ENCODE measurements around the gene RAMAC.

Gene RAMAC

DNA sequence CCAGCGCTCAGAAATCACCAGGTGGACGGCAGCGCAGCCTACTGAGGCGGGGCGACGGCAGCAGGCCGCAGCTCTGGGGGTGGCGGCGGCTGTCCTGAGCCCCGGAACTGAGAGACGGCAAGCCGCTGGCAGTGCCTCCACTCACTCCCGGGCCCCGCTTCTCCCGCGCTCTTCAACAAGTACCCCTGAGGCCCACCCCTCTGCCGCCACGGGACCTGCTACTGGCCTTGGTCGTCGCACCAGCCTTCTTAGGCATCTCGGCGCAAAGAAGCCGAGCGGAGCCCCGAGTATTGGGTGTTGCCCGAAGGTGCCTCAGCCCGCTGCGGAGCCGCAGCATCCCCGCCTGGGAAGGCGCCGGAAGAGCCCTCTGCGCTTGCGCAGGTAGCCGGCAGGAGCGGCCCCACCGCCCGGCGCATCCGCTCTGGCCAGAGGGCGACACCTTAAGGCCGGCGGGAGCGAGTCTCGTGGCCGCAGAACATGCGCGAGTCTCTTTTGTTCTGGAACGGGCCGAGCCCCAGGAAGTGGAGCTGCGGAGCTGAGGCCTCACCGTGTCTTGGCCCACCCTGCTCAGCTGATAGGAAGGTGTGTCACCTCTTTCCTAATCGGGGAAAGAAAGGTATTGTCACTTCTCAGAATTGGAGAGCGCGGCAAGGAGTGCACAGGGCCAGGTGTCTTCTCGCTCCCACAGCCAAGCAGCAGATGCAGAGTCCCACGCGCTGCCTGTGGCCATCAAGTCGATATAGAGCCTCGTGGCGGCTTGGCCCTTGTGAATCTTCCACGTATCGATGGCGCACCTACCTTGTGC lies 25.5 kb downstream of the RAMAC start, which contains the start of gene C15orf40:
TSS of gene C15orf40 (minus strand) at position 369 of the 805 bp plus-strand sequence. CDS start at position 337, 32 bp downstream.
- DNase-seq (ENCODE audit: low spot score), result peak; percentile 95
- TF ChIP-seq, protein P1, sequence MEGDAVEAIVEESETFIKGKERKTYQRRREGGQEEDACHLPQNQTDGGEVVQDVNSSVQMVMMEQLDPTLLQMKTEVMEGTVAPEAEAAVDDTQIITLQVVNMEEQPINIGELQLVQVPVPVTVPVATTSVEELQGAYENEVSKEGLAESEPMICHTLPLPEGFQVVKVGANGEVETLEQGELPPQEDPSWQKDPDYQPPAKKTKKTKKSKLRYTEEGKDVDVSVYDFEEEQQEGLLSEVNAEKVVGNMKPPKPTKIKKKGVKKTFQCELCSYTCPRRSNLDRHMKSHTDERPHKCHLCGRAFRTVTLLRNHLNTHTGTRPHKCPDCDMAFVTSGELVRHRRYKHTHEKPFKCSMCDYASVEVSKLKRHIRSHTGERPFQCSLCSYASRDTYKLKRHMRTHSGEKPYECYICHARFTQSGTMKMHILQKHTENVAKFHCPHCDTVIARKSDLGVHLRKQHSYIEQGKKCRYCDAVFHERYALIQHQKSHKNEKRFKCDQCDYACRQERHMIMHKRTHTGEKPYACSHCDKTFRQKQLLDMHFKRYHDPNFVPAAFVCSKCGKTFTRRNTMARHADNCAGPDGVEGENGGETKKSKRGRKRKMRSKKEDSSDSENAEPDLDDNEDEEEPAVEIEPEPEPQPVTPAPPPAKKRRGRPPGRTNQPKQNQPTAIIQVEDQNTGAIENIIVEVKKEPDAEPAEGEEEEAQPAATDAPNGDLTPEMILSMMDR (IDR thresholded peaks at IDR 0.05; ENCODE audit: borderline replicate concordance, control extremely low read depth, extremely low read depth, insufficient read depth, missing control alignments), result peak; percentile 90
- in situ Hi-C loops (cut with MboI; ENCODE audit: low sequenced_read_pairs, unreplicated experiment), result no loop called here

DNA sequence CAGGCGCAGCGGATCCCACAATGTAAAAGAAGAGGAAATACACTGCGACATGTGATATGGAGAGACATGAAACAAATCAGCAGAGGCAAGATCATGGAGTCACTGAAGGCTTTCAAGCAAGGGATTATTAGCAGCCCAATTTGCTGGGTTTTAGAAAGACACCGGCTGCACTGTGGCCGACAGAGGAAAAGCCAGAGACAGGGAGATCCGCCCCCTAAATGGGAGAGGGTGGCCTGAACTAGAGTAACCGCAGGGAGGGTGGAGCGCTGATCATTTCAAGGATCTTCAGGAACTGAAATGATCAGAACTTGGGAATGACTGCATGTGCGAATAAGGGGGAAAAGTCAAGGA lies 26.0 kb downstream of the RAMAC start:
- TF ChIP-seq, protein P1 (IDR thresholded peaks at IDR 0.05; ENCODE audit: borderline replicate concordance, control extremely low read depth, extremely low read depth, insufficient read depth, missing control alignments), result no peak
- no peak for DNase-seq (ENCODE audit: low spot score)
- in situ Hi-C loops (cut with MboI; ENCODE audit: low sequenced_read_pairs, unreplicated experiment), result no loop called here

DNA sequence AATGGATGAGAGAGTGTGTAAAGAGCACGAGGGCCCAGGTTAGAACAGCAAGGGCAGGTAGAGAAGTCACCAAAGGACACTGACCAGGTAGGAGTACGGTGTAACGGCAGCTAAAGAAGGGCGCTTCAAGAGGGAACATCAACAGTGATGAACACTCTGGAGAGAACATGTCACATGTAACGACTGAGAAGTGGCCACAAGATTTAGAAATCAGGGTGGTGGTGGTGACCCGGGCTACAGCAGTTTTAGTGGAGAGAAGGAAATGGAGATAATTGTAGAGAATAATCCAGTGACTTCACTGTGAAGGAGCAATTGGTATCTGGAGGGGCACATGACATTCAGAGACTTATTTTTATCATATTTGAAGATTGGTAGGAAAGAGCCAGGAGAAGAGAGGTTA lies 26.6 kb downstream of the RAMAC start:
- DNase-seq (ENCODE audit: low spot score), result no peak
- TF ChIP-seq, protein P1 (IDR thresholded peaks at IDR 0.05; ENCODE audit: borderline replicate concordance, control extremely low read depth, extremely low read depth, insufficient read depth, missing control alignments), result no peak
- in situ Hi-C loops (cut with MboI; ENCODE audit: low sequenced_read_pairs, unreplicated experiment), result no loop called here

DNA sequence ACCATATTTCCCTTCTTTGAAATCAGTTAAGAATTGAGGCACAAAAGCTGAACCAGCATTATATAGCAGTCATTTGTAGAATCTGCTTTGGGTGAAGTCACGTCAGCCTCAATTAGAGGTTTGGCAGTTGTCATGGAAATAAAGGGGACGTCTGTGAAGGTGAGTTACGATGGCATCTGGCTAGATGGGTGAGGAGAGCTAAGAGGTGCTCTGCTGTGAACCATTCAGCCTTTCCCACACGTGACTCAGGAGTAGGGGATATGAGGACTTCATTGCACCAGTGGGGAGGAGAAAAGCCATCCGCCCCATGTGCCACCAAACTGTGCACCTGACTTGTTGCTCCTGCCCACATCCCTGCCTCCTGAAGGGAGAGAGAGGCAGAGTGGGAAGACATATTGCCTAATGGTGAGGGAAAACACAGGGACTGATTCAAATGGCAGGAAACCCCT lies 28.2 kb downstream of the RAMAC start:
- DNase-seq (ENCODE audit: low spot score), result no peak
- TF ChIP-seq, protein P1 (IDR thresholded peaks at IDR 0.05; ENCODE audit: borderline replicate concordance, control extremely low read depth, extremely low read depth, insufficient read depth, missing control alignments), result no peak
- in situ Hi-C loops (cut with MboI; ENCODE audit: low sequenced_read_pairs, unreplicated experiment), result no loop called here

DNA sequence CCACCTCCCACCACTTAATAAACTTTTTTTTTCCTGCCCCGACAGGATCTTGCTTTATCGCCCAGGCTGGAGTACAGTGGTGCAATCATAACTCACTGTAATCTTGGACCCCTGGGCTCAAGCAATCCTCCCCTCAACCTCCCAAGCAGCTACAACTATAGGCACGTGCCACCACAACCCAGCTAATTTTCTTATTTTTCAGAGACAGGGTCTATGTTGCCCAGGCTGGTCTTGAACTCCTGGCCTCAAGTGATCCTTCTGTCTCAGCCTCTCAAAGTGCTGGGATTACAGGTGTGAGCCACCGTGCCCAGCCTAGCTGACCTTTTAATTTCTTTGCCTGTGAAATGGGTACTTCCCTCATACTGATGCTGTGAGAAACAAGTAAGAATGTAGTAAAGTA lies 29.4 kb downstream of the RAMAC start:
- TF ChIP-seq, protein P1 (IDR thresholded peaks at IDR 0.05; ENCODE audit: borderline replicate concordance, control extremely low read depth, extremely low read depth, insufficient read depth, missing control alignments), result no peak
- no peak for DNase-seq (ENCODE audit: low spot score)
- in situ Hi-C loops (cut with MboI; ENCODE audit: low sequenced_read_pairs, unreplicated experiment), result no loop called here

DNA sequence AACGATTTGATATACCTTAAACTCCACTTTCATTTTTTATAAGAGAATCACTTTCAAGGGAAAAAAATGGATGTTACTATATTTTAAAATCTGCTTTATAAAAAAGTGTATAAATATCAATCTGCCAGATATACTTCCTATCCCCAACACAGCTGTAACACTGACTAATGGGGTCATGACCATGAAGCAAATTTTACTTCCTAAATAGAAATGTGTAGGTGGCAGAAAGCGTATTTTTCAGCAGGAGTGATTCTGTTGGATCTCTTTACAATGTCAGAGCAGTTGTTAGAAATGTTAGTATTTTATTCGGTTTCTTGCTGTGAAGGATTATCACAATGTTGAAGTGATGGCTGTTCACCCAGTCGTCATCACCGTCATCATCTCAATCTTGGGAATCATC lies 30.9 kb downstream of the RAMAC start:
- no peak for DNase-seq (ENCODE audit: low spot score)
- in situ Hi-C loops (cut with MboI; ENCODE audit: low sequenced_read_pairs, unreplicated experiment), result no loop called here
- TF ChIP-seq, protein P1 (IDR thresholded peaks at IDR 0.05; ENCODE audit: borderline replicate concordance, control extremely low read depth, extremely low read depth, insufficient read depth, missing control alignments), result no peak

Measured in GM13976 (cell line).